Gastrocnemius medialis (tissue), 4 donors: ENCODE data around the gene SCGB1C1.

Experiments
- POLR2A ChIP-seq, 2 donors: fragments of 450-650 bp; IDR thresholded peaks; one replicate each; pipeline ENCODE4 v1.6.1; 2017; ENCODE audit warnings: antibody characterized with exemption in 2 of 2, mild to moderate bottlenecking in 2 of 2, moderate library complexity in 2 of 2
- TF ChIP-seq, protein P1 (sequence below), 5 experiments: fragments of 450-650 bp in 3 of 5; fragments of 200-600 bp in 2 of 5; sonication (generic) in 2 of 5; IDR thresholded peaks in 4 of 5; conservative IDR thresholded peaks in 1 of 5; 1 replicate in 4 of 5; 2 replicates in 1 of 5; pipeline ENCODE4 v1.5.1; 2016 to 2019; ENCODE audit warnings: antibody characterized with exemption in 5 of 5, mild to moderate bottlenecking in 3 of 5, moderate library complexity in 3 of 5

DNA sequence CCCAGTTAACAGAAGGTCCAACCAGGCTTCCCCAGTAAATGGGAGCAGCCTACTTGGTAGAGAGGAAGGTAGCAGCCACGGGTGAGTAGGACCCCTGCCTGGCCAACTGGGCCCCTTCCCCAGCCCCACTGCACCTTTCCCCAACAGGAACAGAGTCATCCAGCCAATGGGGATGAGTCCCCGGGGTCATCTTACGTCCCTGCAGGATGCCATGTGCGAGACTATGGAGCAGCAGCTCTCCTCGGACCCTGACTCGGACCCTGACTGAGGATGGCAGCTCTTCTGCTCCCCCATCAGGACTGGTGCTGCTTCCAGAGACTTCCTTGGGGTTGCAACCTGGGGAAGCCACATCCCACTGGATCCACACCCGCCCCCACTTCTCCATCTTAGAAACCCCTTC lies 21.2 kb downstream of the SCGB1C1 start:
- TF ChIP-seq, protein P1, sequence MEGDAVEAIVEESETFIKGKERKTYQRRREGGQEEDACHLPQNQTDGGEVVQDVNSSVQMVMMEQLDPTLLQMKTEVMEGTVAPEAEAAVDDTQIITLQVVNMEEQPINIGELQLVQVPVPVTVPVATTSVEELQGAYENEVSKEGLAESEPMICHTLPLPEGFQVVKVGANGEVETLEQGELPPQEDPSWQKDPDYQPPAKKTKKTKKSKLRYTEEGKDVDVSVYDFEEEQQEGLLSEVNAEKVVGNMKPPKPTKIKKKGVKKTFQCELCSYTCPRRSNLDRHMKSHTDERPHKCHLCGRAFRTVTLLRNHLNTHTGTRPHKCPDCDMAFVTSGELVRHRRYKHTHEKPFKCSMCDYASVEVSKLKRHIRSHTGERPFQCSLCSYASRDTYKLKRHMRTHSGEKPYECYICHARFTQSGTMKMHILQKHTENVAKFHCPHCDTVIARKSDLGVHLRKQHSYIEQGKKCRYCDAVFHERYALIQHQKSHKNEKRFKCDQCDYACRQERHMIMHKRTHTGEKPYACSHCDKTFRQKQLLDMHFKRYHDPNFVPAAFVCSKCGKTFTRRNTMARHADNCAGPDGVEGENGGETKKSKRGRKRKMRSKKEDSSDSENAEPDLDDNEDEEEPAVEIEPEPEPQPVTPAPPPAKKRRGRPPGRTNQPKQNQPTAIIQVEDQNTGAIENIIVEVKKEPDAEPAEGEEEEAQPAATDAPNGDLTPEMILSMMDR (IDR thresholded peaks at IDR 0.05 in 4 of 5, conservative IDR thresholded peaks at IDR 0.05 in 1 of 5) = no peak
- TF ChIP-seq POLR2A (IDR thresholded peaks at IDR 0.05) = no peak
